GM12878 (cell line): ENCODE measurements around the gene RUNX3. TPM values are rescaled to one million over a fixed set of nuclear protein-coding genes. Genes with fewer than 3 reads are reported as not detected.

Source experiments
- ATAC-seq: fragments of 200-7000 bp; cut with Tn5 transposase; 3 replicates; pipeline ENCODE4 v1.9.1; 2020; ENCODE audit warnings: mild to moderate bottlenecking, moderate library complexity
- BruUV-seq: library from RNA; stranded (reverse); fragments of 400-500 nt; replicated peaks from 2 replicates; lab custom pipeline; 2021; lab: Mats Ljungman, UMichigan
- CTCF ChIA-PET: fragments of 300-600 bp; sonication (Branson Sonifier 250); formaldehyde crosslinking; extraction: SDS; loops from one replicate; lab custom pipeline; 2021; ENCODE audit warnings: inconsistent platforms; lab: Yijun Ruan, JAX
- POLR2A ChIA-PET: fragments of 350-600 bp; formaldehyde crosslinking; extraction: SDS; loops from one replicate; lab custom pipeline; 2021; ENCODE audit warnings: inconsistent platforms; lab: Charles Lee
- RAD21 ChIA-PET: fragments of 300-600 bp; sonication (Branson Sonifier 250); formaldehyde crosslinking; loops from one replicate; lab custom pipeline; 2023; ENCODE audit warnings: antibody characterized with exemption; ENCODE audit not compliant: unreplicated experiment; lab: Charles Lee
- SMC1A ChIA-PET: fragments of 300-600 bp; sonication (Branson Sonifier 250); formaldehyde crosslinking; loops from one replicate; lab custom pipeline; 2023; ENCODE audit not compliant: unreplicated experiment, uncharacterized antibody; lab: Charles Lee
- DNase-seq: peaks from one replicate; pipeline ENCODE4 v3.0.0-alpha.2; 2011; ENCODE audit warnings: low read depth, low spot score
- FAIRE-seq: peaks from 3 replicates; lab custom pipeline; 2011; peaks lifted over from hg19 to GRCh38; lab: Jason Lieb, UNC
- H2AFZ ChIP-seq: 2 replicates; pipeline ENCODE4 v1.6.0; 2011; ENCODE audit warnings: low read depth, low read length, control low read depth; ENCODE audit not compliant: control insufficient read depth
- H3K27ac ChIP-seq: 2 replicates; pipeline ENCODE4 v1.5.1; 2011; ENCODE audit warnings: control low read depth; ENCODE audit not compliant: control insufficient read depth, insufficient read depth
- H3K27me3 ChIP-seq, 2 experiments: replicated peaks in 1 of 2; 2 replicates each; pipeline versions ENCODE4 v1.6.0 to v1.6.1; 2011; ENCODE audit warnings: low read length in 1 of 2; ENCODE audit not compliant: control insufficient read depth in 2 of 2, insufficient read depth in 2 of 2
- H3K36me3 ChIP-seq, 2 experiments: 2 replicates each; pipeline ENCODE4 v1.5.1; 2011; ENCODE audit warnings: low read length in 1 of 2; ENCODE audit not compliant: control insufficient read depth in 2 of 2, insufficient read depth in 2 of 2
- H3K4me1 ChIP-seq: 2 replicates; pipeline ENCODE4 v1.6.1; 2011; ENCODE audit warnings: mild to moderate bottlenecking, low read length, moderate library complexity, mixed read lengths; ENCODE audit not compliant: control insufficient read depth, insufficient read depth
- H3K4me2 ChIP-seq: 2 replicates; pipeline ENCODE4 v1.6.0; 2011; ENCODE audit warnings: control low read depth; ENCODE audit not compliant: control insufficient read depth, insufficient read depth
- H3K4me3 ChIP-seq: fragments of 200-600 bp; sonication (generic); 2 replicates; pipeline ENCODE4 v1.5.1; 2016
- H3K79me2 ChIP-seq: 2 replicates; pipeline ENCODE4 v1.6.0; 2011; ENCODE audit warnings: low read length; ENCODE audit not compliant: control insufficient read depth, insufficient read depth
- H3K9ac ChIP-seq: 2 replicates; pipeline ENCODE4 v1.8.0; 2011; ENCODE audit warnings: low read length, control low read depth, mixed read lengths; ENCODE audit not compliant: control insufficient read depth, insufficient read depth
- H3K9me3 ChIP-seq: replicated peaks from 3 replicates; pipeline ENCODE4 v1.5.1; 2011; ENCODE audit warnings: mild to moderate bottlenecking, low read length; ENCODE audit not compliant: control insufficient read depth, insufficient read depth
- H4K20me1 ChIP-seq: 2 replicates; pipeline ENCODE4 v1.6.0; 2011; ENCODE audit not compliant: control insufficient read depth, insufficient read depth
- BCL3 ChIP-seq: IDR thresholded peaks from 2 replicates; pipeline ENCODE4 v1.6.1; 2011; ENCODE audit warnings: borderline replicate concordance, low read depth, mild to moderate bottlenecking, moderate library complexity, low read length; ENCODE audit not compliant: insufficient read depth, poor library complexity, severe bottlenecking
- CHD1 ChIP-seq: IDR thresholded peaks from 2 replicates; pipeline ENCODE4 v1.6.1; 2012; ENCODE audit warnings: low read depth, low read length, improper control_type of control experiment
- FOS ChIP-seq: IDR thresholded peaks from 3 replicates; pipeline ENCODE4 v1.6.1; 2011; ENCODE audit warnings: borderline replicate concordance; ENCODE audit not compliant: insufficient read length; ENCODE audit errors: extremely low read depth
- IKZF1 ChIP-seq: fragments of 450-650 bp; conservative IDR thresholded peaks from 2 replicates; pipeline ENCODE4 v1.6.1; 2017; ENCODE audit warnings: antibody characterized with exemption, mild to moderate bottlenecking
- KDM1A ChIP-seq: fragments of 200-600 bp; sonication (generic); IDR thresholded peaks from 2 replicates; pipeline ENCODE4 v1.6.1; 2016; ENCODE audit warnings: borderline replicate concordance
- MEF2B ChIP-seq: fragments of 450-650 bp; IDR thresholded peaks from 2 replicates; pipeline ENCODE4 v1.6.1; 2018; ENCODE audit warnings: mild to moderate bottlenecking, moderate library complexity; ENCODE audit not compliant: partially characterized antibody, poor library complexity, severe bottlenecking
- NR2F1 ChIP-seq: fragments of 450-650 bp; conservative IDR thresholded peaks from 2 replicates; pipeline ENCODE4 v1.6.1; 2017; ENCODE audit warnings: mild to moderate bottlenecking
- RAD21 ChIP-seq: IDR thresholded peaks from 2 replicates; pipeline ENCODE4 v1.6.1; 2011; ENCODE audit warnings: mild to moderate bottlenecking, low read depth, low read length, moderate library complexity; ENCODE audit not compliant: insufficient read depth
- RAD51 ChIP-seq: fragments of 450-650 bp; IDR thresholded peaks from 2 replicates; pipeline ENCODE4 v1.6.1; 2016; ENCODE audit warnings: moderate library complexity, mild to moderate bottlenecking, inconsistent platforms
- RELA ChIP-seq: fragments of 450-650 bp; IDR thresholded peaks from 2 replicates; pipeline ENCODE4 v1.8.0; 2014; ENCODE audit warnings: borderline replicate concordance; ENCODE audit not compliant: partially characterized antibody
- SMAD5 ChIP-seq: IDR thresholded peaks from 2 replicates; pipeline ENCODE4 v1.6.1; 2016; ENCODE audit warnings: antibody characterized with exemption, low read depth
- SREBF1 ChIP-seq: IDR thresholded peaks from 2 replicates; pipeline ENCODE4 v1.6.1; 2012; ENCODE audit warnings: mild to moderate bottlenecking, low read length
- SUPT20H ChIP-seq: IDR thresholded peaks from 2 replicates; pipeline ENCODE4 v1.6.1; 2011; ENCODE audit warnings: low read depth, mild to moderate bottlenecking, low read length, moderate library complexity, borderline replicate concordance; ENCODE audit not compliant: control insufficient read depth
- ZBTB11 ChIP-seq: fragments of 450-650 bp; formaldehyde crosslinking; IDR thresholded peaks from 2 replicates; pipeline ENCODE4 v1.5.0; 2022; ENCODE audit warnings: mild to moderate bottlenecking, missing genetic modification characterization
- ZNF217 ChIP-seq: fragments of 450-650 bp; IDR thresholded peaks from 2 replicates; pipeline ENCODE4 v1.6.1; 2017; ENCODE audit warnings: antibody characterized with exemption, mild to moderate bottlenecking
- ZNF622 ChIP-seq: fragments of 450-650 bp; IDR thresholded peaks from 2 replicates; pipeline ENCODE4 v1.6.1; 2017; ENCODE audit warnings: mild to moderate bottlenecking, inconsistent platforms
- WGBS: methylation state at CpG from one replicate; pipeline ENCODE4 v1.1.6; 2016; ENCODE audit warnings: low lambda C conversion rate; ENCODE audit not compliant: insufficient replicate concordance, insufficient coverage; ENCODE audit errors: missing lambda C conversion rate; 5-methylcytosine and 5-hydroxymethylcytosine counted together
- in situ Hi-C: fragments of 300-500 bp; cut with MboI; formaldehyde crosslinking; loops from 9 replicates; pipeline ENCODE4 v1.14.3; 2018; ENCODE audit warnings: mixed read lengths
- intact Hi-C: fragments of 100-400 bp; cut with micrococcal nuclease; formaldehyde crosslinking; loops from one replicate; pipeline ENCODE4 v1.14.2; 2022; ENCODE audit not compliant: unreplicated experiment
- polyA plus RNA-seq, 11 experiments: library from polyadenylated mRNA; depleted of rRNA in 4 of 11; unstranded in 6 of 11; stranded (reverse) in 5 of 11; fragments of >200 nt; fragmentation: Nextera tagmentation in 4 of 11; fragmentation: Illumina TruSeq in 1 of 11; extraction: Ambion mirVana in 4 of 11; extraction: Trizol in 1 of 11; gene quantifications; 1 replicate in 1 of 11; 2 replicates in 10 of 11; pipeline versions ENCODE4 v1.2.1 to v1.2.3, GENCODE V29; 2011 to 2016; ENCODE audit warnings: inconsistent platforms in 2 of 11, missing spikeins in 2 of 11, low read depth in 1 of 11
- total RNA-seq, 4 experiments: library from RNA; depleted of rRNA in 3 of 4; stranded (reverse); fragments of >200 nt in 3 of 4; fragmentation: Illumina TruSeq in 1 of 4; extraction: Trizol in 1 of 4; gene quantifications; 2 replicates each; pipeline versions ENCODE4 v1.2.1 to v1.2.3, GENCODE V29; 2013 to 2021

Gene RUNX3
- total and polyA plus RNA-seq, 10 of the 15 experiments (the other 5 are each of a cell fraction or from before 2014, with no cell fraction given), result 19.0 to 151 (median 31.4) TPM

GRCh38 chr1:24970926-24971875 lies 41.1 kb upstream of the RUNX3 start (continued):
- no peak for TF ChIP-seq ZBTB11
- TF ChIP-seq RAD51, result no peak
- no peak for TF ChIP-seq RELA
- TF ChIP-seq NR2F1, result no peak
- TF ChIP-seq SUPT20H, result no peak
- TF ChIP-seq, all 136 proteins: peak for 4

- Histone ChIP-seq H3K4me3 (no peak overlapping the region), H3K4me1 (peaks cover 44% of the 10 kb centered on the region), H3K27me3 (no peaks in the 10 kb centered on the region), H3K36me3 (no peaks in the 10 kb centered on the region), H4K20me1 (no peaks in the 10 kb centered on the region), H3K9ac (no peak overlapping the region), H3K79me2 (no peaks in the 10 kb centered on the region; the same call in 1 of the 2 replicates), H3K27ac (no peak overlapping the region), H2AFZ (no peak overlapping the region), H3K9me3 (peaks cover 3% of the 10 kb centered on the region), H3K4me2 (no peak overlapping the region)
- ChIA-PET POLR2A (interaction anchor here (1.2 kb wide), 1 partner anchor 66 kb away, joined by 3 read pairs; no protein-coding TSS in a partner anchor), SMC1A (interaction anchor here (0.9 kb wide), 1 partner anchor 71 kb away, joined by 3 read pairs; no protein-coding TSS in a partner anchor), RAD21 (no interaction called here), CTCF (interaction anchor here (0.6 to 1.8 kb wide), 4 partner anchors 13 to 113 kb away, joined by 4 to 5 read pairs (median 4); no protein-coding TSS in a partner anchor)
- TF ChIP-seq CHD1 (no peak), FOS (no peak), RAD21 (no peak), ZNF622 (no peak), BCL3 (no peak), KDM1A (no peak), SREBF1 (no peak), SMAD5 (no peak), ZNF217 (no peak), IKZF1 (no peak), MEF2B (no peak)
- DNase-seq (no peak), ATAC-seq (no peak), FAIRE-seq (no peak)
- intact Hi-C loops, result no loop called here
- WGBS, result 97% methylated on average over 13 of the region's 13 CpGs
- no TSS peak for BruUV-seq
- in situ Hi-C loops, result no loop called here
These were observed 40.3 kb upstream of the RUNX3 start for GRCh38 chr1:24970399-24970753.
